B cell (primary cell): ENCODE results near the gene IQCH. TPM values are rescaled to one million over a fixed set of nuclear protein-coding genes. Genes with fewer than 3 reads are reported as not detected.

Experiments used
- ATAC-seq: fragments of 200-7000 bp; cut with Tn5 transposase; one replicate; pipeline ENCODE4 v1.10.0; 2021; ENCODE audit warnings: low read depth, mild to moderate bottlenecking, moderate number of reproducible peaks, moderate library complexity
- CTCF ChIA-PET: fragments of 350-600 bp; sonication (Branson Sonifier 250); formaldehyde crosslinking; loops from one replicate; lab custom pipeline; 2021; ENCODE audit warnings: antibody characterized with exemption, inconsistent platforms; lab: Charles Lee
- POLR2A ChIA-PET: fragments of 350-600 bp; sonication (Branson Sonifier 250); formaldehyde crosslinking; loops from one replicate; lab custom pipeline; 2021; ENCODE audit warnings: antibody characterized with exemption; lab: Charles Lee
- DNase-seq: peaks from one replicate; pipeline ENCODE4 v3.0.0; 2013
- H2AFZ ChIP-seq: 2 replicates; pipeline ENCODE4 v1.6.1; 2012; ENCODE audit warnings: mild to moderate bottlenecking, low read depth, low read length; ENCODE audit not compliant: insufficient read depth, poor library complexity, severe bottlenecking
- H3K27ac ChIP-seq, 2 donors: 1 replicate in 1 of 2; 2 replicates in 1 of 2; pipeline ENCODE4 v1.5.1; 2012 to 2013; ENCODE audit warnings: low read length in 2 of 2, mild to moderate bottlenecking in 2 of 2, moderate library complexity in 1 of 2
- H3K27me3 ChIP-seq, 4 experiments: fragments of 200-600 bp in 1 of 4; sonication (generic) in 1 of 4; replicated peaks in 1 of 4; 1 replicate in 2 of 4; 2 replicates in 2 of 4; pipeline versions ENCODE4 v1.6.1 to v1.7.0; 2013 to 2016; ENCODE audit warnings: low read length in 3 of 4, mild to moderate bottlenecking in 2 of 4, mixed read lengths in 1 of 4, moderate library complexity in 1 of 4; ENCODE audit not compliant: insufficient read depth in 4 of 4, control insufficient read depth in 3 of 4; ENCODE audit errors: control extremely low read depth in 1 of 4
- H3K36me3 ChIP-seq, 2 experiments: replicated peaks in 1 of 2; 1 replicate in 1 of 2; 2 replicates in 1 of 2; pipeline versions ENCODE4 v1.6.1 to v1.7.1; 2013; ENCODE audit warnings: low read length in 1 of 2; ENCODE audit not compliant: insufficient read depth in 2 of 2, control insufficient read depth in 1 of 2; ENCODE audit errors: control extremely low read depth in 1 of 2, extremely low read depth in 1 of 2
- H3K4me1 ChIP-seq, 2 donors: fragments of 200-600 bp in 1 of 2; sonication (generic) in 1 of 2; 1 replicate in 1 of 2; 2 replicates in 1 of 2; pipeline versions ENCODE4 v1.5.1 to v1.6.1; 2013 to 2017; ENCODE audit warnings: low read length in 2 of 2; ENCODE audit not compliant: control insufficient read depth in 2 of 2, insufficient read depth in 2 of 2
- H3K4me2 ChIP-seq: replicated peaks from 2 replicates; pipeline ENCODE3; 2012; ENCODE audit warnings: mild to moderate bottlenecking, low read depth, low read length; ENCODE audit not compliant: poor library complexity, severe bottlenecking
- H3K4me3 ChIP-seq, 5 experiments: fragments of 200-600 bp in 1 of 5; sonication (generic) in 1 of 5; 1 replicate in 3 of 5; 2 replicates in 2 of 5; pipeline versions ENCODE4 v1.5.1 to v1.7.0; 2011 to 2016; ENCODE audit warnings: low read length in 4 of 5, mild to moderate bottlenecking in 4 of 5, low read depth in 2 of 5, control low read depth in 1 of 5, moderate library complexity in 1 of 5; ENCODE audit not compliant: insufficient read depth in 1 of 5; ENCODE audit errors: control extremely low read depth in 1 of 5, extremely low read depth in 1 of 5
- H3K79me2 ChIP-seq: fragments of 200-600 bp; sonication (generic); one replicate; pipeline ENCODE4 v1.6.0; 2016; ENCODE audit warnings: low read length; ENCODE audit not compliant: control insufficient read depth, insufficient read depth
- H3K9ac ChIP-seq: fragments of 200-600 bp; sonication (generic); 2 replicates; pipeline ENCODE4 v1.6.1; 2017; ENCODE audit warnings: mild to moderate bottlenecking, low read length, moderate library complexity
- H3K9me3 ChIP-seq, 3 donors: one replicate each; pipeline versions ENCODE4 v1.6.1 to v1.7.1; 2013; ENCODE audit warnings: low read length in 2 of 3; ENCODE audit not compliant: control insufficient read depth in 2 of 3, insufficient read depth in 1 of 3; ENCODE audit errors: control extremely low read depth in 1 of 3
- H4K20me1 ChIP-seq: 2 replicates; pipeline ENCODE4 v1.6.0; 2012; ENCODE audit warnings: mild to moderate bottlenecking, low read length; ENCODE audit not compliant: insufficient read depth, control insufficient read depth, poor library complexity, severe bottlenecking
- H3K27ac Mint-ChIP-seq: one replicate; pipeline ENCODE4 v1.8.0; 2021; ENCODE audit warnings: mixed read lengths
- H3K27me3 Mint-ChIP-seq: one replicate; pipeline ENCODE4 v1.8.0; 2021; ENCODE audit warnings: mixed read lengths
- H3K4me1 Mint-ChIP-seq: one replicate; pipeline ENCODE4 v1.8.0; 2021; ENCODE audit warnings: mixed read lengths
- H3K4me3 Mint-ChIP-seq: one replicate; pipeline ENCODE4 v1.8.0; 2021; ENCODE audit warnings: mixed read lengths
- H3K9me3 Mint-ChIP-seq: one replicate; pipeline ENCODE4 v1.8.0; 2022; ENCODE audit warnings: mixed read lengths; ENCODE audit not compliant: insufficient read depth
- CTCF ChIP-seq: fragments of 200-600 bp; IDR thresholded peaks from one replicate; pipeline ENCODE4 v1.8.0; 2022; ENCODE audit warnings: antibody characterized with exemption, mild to moderate bottlenecking
- EZH2 ChIP-seq: IDR thresholded peaks from 2 replicates; pipeline ENCODE4 v1.6.1; 2012; ENCODE audit warnings: borderline replicate concordance, low read depth, mild to moderate bottlenecking, moderate library complexity, low read length; ENCODE audit not compliant: insufficient read depth, poor library complexity, severe bottlenecking
- WGBS: methylation state at CpG from one replicate; pipeline ENCODE4 v1.1.5; 2013; ENCODE audit warnings: missing lambda C conversion rate; ENCODE audit not compliant: insufficient coverage; 5-methylcytosine and 5-hydroxymethylcytosine counted together
- intact Hi-C: fragments of 100-400 bp; cut with micrococcal nuclease; formaldehyde crosslinking; loops from one replicate; pipeline ENCODE4 v1.10.0; 2022
- polyA plus RNA-seq: library from polyadenylated mRNA; depleted of rRNA; stranded (reverse); fragments of >200 nt; gene quantifications from 2 replicates; pipeline ENCODE4 v1.2.3, GENCODE V29; 2012
- total RNA-seq, 2 donors: library from RNA; stranded (reverse); fragments of 120-200 nt in 1 of 2; gene quantifications; 1 replicate in 1 of 2; 2 replicates in 1 of 2; pipeline versions ENCODE4 v1.2.3 to v1.2.4, GENCODE V29; 2013 to 2022

IQCH gene
- total and polyA plus RNA-seq, 2 donors (not counting 1 experiment from before 2014, with no cell fraction given) = 1.6 TPM; not detected in 1

GRCh38 chr15:67396114-67396513 is 141.5 kb downstream of the IQCH start:
- Histone ChIP-seq H4K20me1 (no peaks in the 10 kb centered on the region), H3K4me3 (no peak overlapping the region), H2AFZ (no peak overlapping the region), H3K9me3 (no peaks in the 10 kb centered on the region), H3K9ac (no peak overlapping the region), H3K4me1 (no peaks in the 10 kb centered on the region), H3K4me2 (no peak overlapping the region), H3K27ac (no peak overlapping the region), H3K79me2 (no peaks in the 10 kb centered on the region), H3K36me3 (no peaks in the 10 kb centered on the region), H3K27me3 (no peaks in the 10 kb centered on the region)
- DNase-seq = no peak
- H3K27ac Mint-ChIP-seq = no peak overlapping the region
- H3K27me3 Mint-ChIP-seq = peaks cover 22% of the 10 kb centered on the region
- no peak for ATAC-seq
- TF ChIP-seq EZH2 (no peak), CTCF (no peak)
- no peaks in the 10 kb centered on the region for H3K9me3 Mint-ChIP-seq
- POLR2A ChIA-PET = no interaction called here
- intact Hi-C loops = no loop called here
- H3K4me3 Mint-ChIP-seq = no peak overlapping the region
- CTCF ChIA-PET = interaction anchor here (1.2 kb wide), 1 partner anchor 37 kb away, joined by 3 read pairs; no protein-coding TSS in a partner anchor
- H3K4me1 Mint-ChIP-seq = peaks cover 2% of the 10 kb centered on the region
- 39% methylated on average over 5 of the region's 5 CpGs for WGBS

GRCh38 chr15:67397139-67397538 is 142.6 kb downstream of the IQCH start:
- no peaks in the 10 kb centered on the region for H4K20me1 ChIP-seq
- no peaks in the 10 kb centered on the region for H3K9me3 ChIP-seq
- DNase-seq (no peak), ATAC-seq (no peak)
- H3K27ac ChIP-seq = no peak overlapping the region
- H3K27me3 Mint-ChIP-seq = peaks cover 16% of the 10 kb centered on the region
- H2AFZ ChIP-seq = no peak overlapping the region
- peaks cover 2% of the 10 kb centered on the region for H3K4me1 Mint-ChIP-seq
- no peak overlapping the region for H3K9ac ChIP-seq
- no peak for TF ChIP-seq EZH2
- TF ChIP-seq CTCF = no peak
- WGBS = no CpG with 5 or more reads among the region's 1 CpG
- CTCF ChIA-PET = interaction anchor here (1.2 kb wide), 1 partner anchor 36 kb away, joined by 3 read pairs; no protein-coding TSS in a partner anchor
- no peak overlapping the region for H3K4me3 Mint-ChIP-seq
- no peak overlapping the region for H3K4me3 ChIP-seq
- intact Hi-C loops = no loop called here
- POLR2A ChIA-PET = no interaction called here
- no peaks in the 10 kb centered on the region for H3K4me1 ChIP-seq
- H3K9me3 Mint-ChIP-seq = no peaks in the 10 kb centered on the region
- H3K27ac Mint-ChIP-seq = no peak overlapping the region
- H3K36me3 ChIP-seq = no peaks in the 10 kb centered on the region
- no peaks in the 10 kb centered on the region for H3K79me2 ChIP-seq
- H3K27me3 ChIP-seq = no peaks in the 10 kb centered on the region
- H3K4me2 ChIP-seq = no peak overlapping the region
